SH-SY5Y (cell line): Measurements from ENCODE around the gene POR.

Source experiments
- GATA2 ChIP-seq: IDR thresholded peaks from 2 replicates; pipeline ENCODE4 v1.6.1; 2011; ENCODE audit warnings: mild to moderate bottlenecking, low read depth, low read length
- GATA3 ChIP-seq: IDR thresholded peaks from 2 replicates; pipeline ENCODE4 v1.6.1; 2011; ENCODE audit warnings: low read depth, mild to moderate bottlenecking, low read length, moderate library complexity

GRCh38 chr7:75945297-75946168, 30.6 kb downstream of the POR start:
- TF ChIP-seq GATA2 = no peak
- TF ChIP-seq GATA3 = no peak
